SK-N-SH treated with all-trans-retinoic acid at 6 μM for 48 hours (cell line): Measurements from ENCODE around the gene COG6.

Experiments used
- ATAC-seq: fragments of 200-7000 bp; cut with Tn5 transposase; 3 replicates; pipeline ENCODE4 v1.9.1; 2020; ENCODE audit warnings: mild to moderate bottlenecking, moderate library complexity
- ARNTL ChIP-seq: fragments of 450-650 bp; formaldehyde crosslinking; IDR thresholded peaks from 2 replicates; pipeline ENCODE4 v1.5.0; 2020; ENCODE audit warnings: low read depth, mild to moderate bottlenecking, moderate library complexity, borderline replicate concordance
- BACH2 ChIP-seq: fragments of 250-450 bp; sonication (Bioruptor Pico); IDR thresholded peaks from 2 replicates; pipeline ENCODE4 v1.9.0; 2021; ENCODE audit warnings: mild to moderate bottlenecking, borderline replicate concordance
- CSDC2 ChIP-seq: fragments of 250-450 bp; sonication (Bioruptor Pico); IDR thresholded peaks from 2 replicates; pipeline ENCODE4 v1.5.0; 2020; ENCODE audit warnings: mild to moderate bottlenecking, moderate library complexity
- GLIS3 ChIP-seq: fragments of 250-450 bp; sonication (Bioruptor Pico); IDR thresholded peaks from 2 replicates; pipeline ENCODE4 v1.5.0; 2020; ENCODE audit warnings: mild to moderate bottlenecking, moderate library complexity
- ISL1 ChIP-seq: fragments of 250-450 bp; sonication (Bioruptor Pico); IDR thresholded peaks from 2 replicates; pipeline ENCODE4 v2.1.2; 2022; ENCODE audit warnings: mild to moderate bottlenecking, moderate library complexity
- OSR1 ChIP-seq: fragments of 250-450 bp; sonication (Bioruptor Pico); IDR thresholded peaks from 2 replicates; pipeline ENCODE4 v1.8.0; 2022; ENCODE audit warnings: moderate library complexity, mild to moderate bottlenecking, inconsistent platforms
- PPARA ChIP-seq: fragments of 250-450 bp; sonication (Bioruptor Pico); IDR thresholded peaks from 2 replicates; pipeline ENCODE4 v1.5.0; 2020; ENCODE audit warnings: mild to moderate bottlenecking, borderline replicate concordance
- RARB ChIP-seq: fragments of 250-450 bp; sonication (Bioruptor Pico); IDR thresholded peaks from 2 replicates; pipeline ENCODE4 v1.8.0; 2021; ENCODE audit warnings: mild to moderate bottlenecking, moderate library complexity
- SNAI2 ChIP-seq: fragments of 250-450 bp; sonication (Bioruptor Pico); IDR thresholded peaks from 2 replicates; pipeline ENCODE4 v1.5.0; 2020; ENCODE audit warnings: mild to moderate bottlenecking, moderate library complexity
- TCF4 ChIP-seq: fragments of 250-450 bp; sonication (Bioruptor Pico); IDR thresholded peaks from 2 replicates; pipeline ENCODE4 v1.8.0; 2021; ENCODE audit warnings: mild to moderate bottlenecking, moderate library complexity, borderline replicate concordance
- TOX ChIP-seq: fragments of 250-450 bp; sonication (Bioruptor Pico); IDR thresholded peaks from 2 replicates; pipeline ENCODE4 v1.8.0; 2021; ENCODE audit warnings: mild to moderate bottlenecking, moderate library complexity, borderline replicate concordance
- ZFP3 ChIP-seq: fragments of 250-450 bp; sonication (Bioruptor Pico); IDR thresholded peaks from 2 replicates; pipeline ENCODE4 v1.5.0; 2020; ENCODE audit warnings: mild to moderate bottlenecking, moderate library complexity
- ZFP30 ChIP-seq: fragments of 450-650 bp; formaldehyde crosslinking; IDR thresholded peaks from 2 replicates; pipeline ENCODE4 v1.5.0; 2022; ENCODE audit warnings: mild to moderate bottlenecking, moderate library complexity
- ZNF565 ChIP-seq: fragments of 450-650 bp; formaldehyde crosslinking; conservative IDR thresholded peaks from 2 replicates; pipeline ENCODE4 v1.5.0; 2020; ENCODE audit warnings: low read depth, mild to moderate bottlenecking, moderate library complexity
- ZNF70 ChIP-seq: fragments of 450-650 bp; formaldehyde crosslinking; IDR thresholded peaks from 2 replicates; pipeline ENCODE4 v1.5.0; 2020; ENCODE audit warnings: mild to moderate bottlenecking, moderate library complexity
- ZNF8 ChIP-seq: fragments of 450-650 bp; formaldehyde crosslinking; IDR thresholded peaks from 2 replicates; pipeline ENCODE4 v1.5.0; 2020; ENCODE audit warnings: mild to moderate bottlenecking, moderate library complexity
- TF ChIP-seq, protein P1 (sequence below): fragments of 250-450 bp; sonication (Bioruptor Pico); IDR thresholded peaks from 2 replicates; pipeline ENCODE4 v1.8.0; 2021; ENCODE audit warnings: low read depth, mild to moderate bottlenecking, moderate library complexity, borderline replicate concordance
- TF ChIP-seq, protein P2 (sequence below): fragments of 250-450 bp; sonication (Bioruptor Pico); IDR thresholded peaks from 2 replicates; pipeline ENCODE4 v1.5.1; 2020; ENCODE audit warnings: low read depth, mild to moderate bottlenecking, moderate library complexity
- TF ChIP-seq, protein P3 (sequence below): fragments of 250-450 bp; sonication (Bioruptor Pico); IDR thresholded peaks from 2 replicates; pipeline ENCODE4 v1.5.0; 2020; ENCODE audit warnings: mild to moderate bottlenecking, moderate library complexity
- TF ChIP-seq, protein P4 (sequence below): fragments of 250-450 bp; sonication (Bioruptor Pico); IDR thresholded peaks from 2 replicates; pipeline ENCODE4 v1.5.1; 2021; ENCODE audit warnings: mild to moderate bottlenecking, moderate library complexity
- TF ChIP-seq, protein P5 (sequence below): fragments of 250-450 bp; sonication (Bioruptor Pico); IDR thresholded peaks from 2 replicates; pipeline ENCODE4 v1.8.0; 2020; ENCODE audit warnings: mild to moderate bottlenecking, moderate library complexity, borderline replicate concordance

COG6 gene

DNA sequence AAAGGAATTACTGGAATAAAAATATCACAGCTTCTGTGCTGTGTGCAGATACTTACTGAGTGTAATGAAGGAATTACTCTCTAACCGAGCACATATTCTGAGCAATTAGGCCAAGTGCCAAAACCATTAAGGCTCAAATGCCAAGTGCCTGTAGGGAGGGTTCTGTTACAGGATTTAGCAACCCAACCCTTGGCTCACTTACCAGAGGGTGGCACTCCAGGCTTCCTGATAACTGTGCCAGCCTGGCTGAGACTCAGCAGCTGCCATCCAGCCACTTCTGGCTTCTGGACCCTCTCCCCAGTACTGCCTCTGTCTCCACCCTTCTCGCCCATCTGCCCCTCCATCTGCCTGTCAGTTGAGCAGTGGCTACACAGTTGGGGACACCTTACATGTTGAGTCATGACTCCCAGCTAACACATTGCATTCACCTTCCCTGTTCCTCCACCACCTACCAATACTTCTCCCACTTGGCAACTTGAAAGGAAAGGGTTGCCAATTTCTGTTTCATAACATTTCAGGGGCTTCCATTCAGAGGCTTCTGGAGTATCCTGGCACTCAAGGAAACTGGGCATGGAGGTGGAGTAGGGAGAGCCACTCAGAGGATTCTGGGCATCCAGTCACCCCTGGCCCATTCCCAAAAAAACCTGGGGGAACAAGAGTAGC is 110.5 kb downstream of the COG6 start:
- ATAC-seq = peak; percentile 94
- TF ChIP-seq PPARA (CRISPR knock-in tag) = no peak
- no peak for TF ChIP-seq GLIS3 (CRISPR knock-in tag)
- no peak for TF ChIP-seq RARB
- no peak for TF ChIP-seq ZFP30 (CRISPR knock-in tag)
- TF ChIP-seq, protein P1, sequence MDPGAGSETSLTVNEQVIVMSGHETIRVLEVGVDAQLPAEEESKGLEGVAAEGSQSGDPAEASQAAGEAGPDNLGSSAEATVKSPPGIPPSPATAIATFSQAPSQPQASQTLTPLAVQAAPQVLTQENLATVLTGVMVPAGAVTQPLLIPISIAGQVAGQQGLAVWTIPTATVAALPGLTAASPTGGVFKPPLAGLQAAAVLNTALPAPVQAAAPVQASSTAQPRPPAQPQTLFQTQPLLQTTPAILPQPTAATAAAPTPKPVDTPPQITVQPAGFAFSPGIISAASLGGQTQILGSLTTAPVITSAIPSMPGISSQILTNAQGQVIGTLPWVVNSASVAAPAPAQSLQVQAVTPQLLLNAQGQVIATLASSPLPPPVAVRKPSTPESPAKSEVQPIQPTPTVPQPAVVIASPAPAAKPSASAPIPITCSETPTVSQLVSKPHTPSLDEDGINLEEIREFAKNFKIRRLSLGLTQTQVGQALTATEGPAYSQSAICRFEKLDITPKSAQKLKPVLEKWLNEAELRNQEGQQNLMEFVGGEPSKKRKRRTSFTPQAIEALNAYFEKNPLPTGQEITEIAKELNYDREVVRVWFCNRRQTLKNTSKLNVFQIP (CRISPR knock-in tag) = no peak
- TF ChIP-seq ZNF70 (CRISPR knock-in tag) = no peak
- TF ChIP-seq ZNF8 (CRISPR knock-in tag) = no peak
- TF ChIP-seq OSR1 (CRISPR knock-in tag) = no peak
- TF ChIP-seq, protein P2, sequence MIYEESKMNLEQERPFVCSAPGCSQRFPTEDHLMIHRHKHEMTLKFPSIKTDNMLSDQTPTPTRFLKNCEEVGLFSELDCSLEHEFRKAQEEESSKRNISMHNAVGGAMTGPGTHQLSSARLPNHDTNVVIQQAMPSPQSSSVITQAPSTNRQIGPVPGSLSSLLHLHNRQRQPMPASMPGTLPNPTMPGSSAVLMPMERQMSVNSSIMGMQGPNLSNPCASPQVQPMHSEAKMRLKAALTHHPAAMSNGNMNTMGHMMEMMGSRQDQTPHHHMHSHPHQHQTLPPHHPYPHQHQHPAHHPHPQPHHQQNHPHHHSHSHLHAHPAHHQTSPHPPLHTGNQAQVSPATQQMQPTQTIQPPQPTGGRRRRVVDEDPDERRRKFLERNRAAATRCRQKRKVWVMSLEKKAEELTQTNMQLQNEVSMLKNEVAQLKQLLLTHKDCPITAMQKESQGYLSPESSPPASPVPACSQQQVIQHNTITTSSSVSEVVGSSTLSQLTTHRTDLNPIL (CRISPR knock-in tag) = no peak
- TF ChIP-seq ARNTL (CRISPR knock-in tag) = no peak
- TF ChIP-seq TOX = no peak
- TF ChIP-seq SNAI2 (CRISPR knock-in tag) = no peak
- TF ChIP-seq TCF4 = no peak
- TF ChIP-seq, protein P3, sequence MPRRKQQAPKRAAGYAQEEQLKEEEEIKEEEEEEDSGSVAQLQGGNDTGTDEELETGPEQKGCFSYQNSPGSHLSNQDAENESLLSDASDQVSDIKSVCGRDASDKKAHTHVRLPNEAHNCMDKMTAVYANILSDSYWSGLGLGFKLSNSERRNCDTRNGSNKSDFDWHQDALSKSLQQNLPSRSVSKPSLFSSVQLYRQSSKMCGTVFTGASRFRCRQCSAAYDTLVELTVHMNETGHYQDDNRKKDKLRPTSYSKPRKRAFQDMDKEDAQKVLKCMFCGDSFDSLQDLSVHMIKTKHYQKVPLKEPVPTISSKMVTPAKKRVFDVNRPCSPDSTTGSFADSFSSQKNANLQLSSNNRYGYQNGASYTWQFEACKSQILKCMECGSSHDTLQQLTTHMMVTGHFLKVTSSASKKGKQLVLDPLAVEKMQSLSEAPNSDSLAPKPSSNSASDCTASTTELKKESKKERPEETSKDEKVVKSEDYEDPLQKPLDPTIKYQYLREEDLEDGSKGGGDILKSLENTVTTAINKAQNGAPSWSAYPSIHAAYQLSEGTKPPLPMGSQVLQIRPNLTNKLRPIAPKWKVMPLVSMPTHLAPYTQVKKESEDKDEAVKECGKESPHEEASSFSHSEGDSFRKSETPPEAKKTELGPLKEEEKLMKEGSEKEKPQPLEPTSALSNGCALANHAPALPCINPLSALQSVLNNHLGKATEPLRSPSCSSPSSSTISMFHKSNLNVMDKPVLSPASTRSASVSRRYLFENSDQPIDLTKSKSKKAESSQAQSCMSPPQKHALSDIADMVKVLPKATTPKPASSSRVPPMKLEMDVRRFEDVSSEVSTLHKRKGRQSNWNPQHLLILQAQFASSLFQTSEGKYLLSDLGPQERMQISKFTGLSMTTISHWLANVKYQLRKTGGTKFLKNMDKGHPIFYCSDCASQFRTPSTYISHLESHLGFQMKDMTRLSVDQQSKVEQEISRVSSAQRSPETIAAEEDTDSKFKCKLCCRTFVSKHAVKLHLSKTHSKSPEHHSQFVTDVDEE (CRISPR knock-in tag) = no peak
- TF ChIP-seq ZNF565 (CRISPR knock-in tag) = no peak
- TF ChIP-seq, protein P4, sequence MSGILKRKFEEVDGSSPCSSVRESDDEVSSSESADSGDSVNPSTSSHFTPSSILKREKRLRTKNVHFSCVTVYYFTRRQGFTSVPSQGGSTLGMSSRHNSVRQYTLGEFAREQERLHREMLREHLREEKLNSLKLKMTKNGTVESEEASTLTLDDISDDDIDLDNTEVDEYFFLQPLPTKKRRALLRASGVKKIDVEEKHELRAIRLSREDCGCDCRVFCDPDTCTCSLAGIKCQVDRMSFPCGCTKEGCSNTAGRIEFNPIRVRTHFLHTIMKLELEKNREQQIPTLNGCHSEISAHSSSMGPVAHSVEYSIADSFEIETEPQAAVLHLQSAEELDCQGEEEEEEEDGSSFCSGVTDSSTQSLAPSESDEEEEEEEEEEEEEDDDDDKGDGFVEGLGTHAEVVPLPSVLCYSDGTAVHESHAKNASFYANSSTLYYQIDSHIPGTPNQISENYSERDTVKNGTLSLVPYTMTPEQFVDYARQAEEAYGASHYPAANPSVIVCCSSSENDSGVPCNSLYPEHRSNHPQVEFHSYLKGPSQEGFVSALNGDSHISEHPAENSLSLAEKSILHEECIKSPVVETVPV (CRISPR knock-in tag) = no peak
- TF ChIP-seq, protein P5, sequence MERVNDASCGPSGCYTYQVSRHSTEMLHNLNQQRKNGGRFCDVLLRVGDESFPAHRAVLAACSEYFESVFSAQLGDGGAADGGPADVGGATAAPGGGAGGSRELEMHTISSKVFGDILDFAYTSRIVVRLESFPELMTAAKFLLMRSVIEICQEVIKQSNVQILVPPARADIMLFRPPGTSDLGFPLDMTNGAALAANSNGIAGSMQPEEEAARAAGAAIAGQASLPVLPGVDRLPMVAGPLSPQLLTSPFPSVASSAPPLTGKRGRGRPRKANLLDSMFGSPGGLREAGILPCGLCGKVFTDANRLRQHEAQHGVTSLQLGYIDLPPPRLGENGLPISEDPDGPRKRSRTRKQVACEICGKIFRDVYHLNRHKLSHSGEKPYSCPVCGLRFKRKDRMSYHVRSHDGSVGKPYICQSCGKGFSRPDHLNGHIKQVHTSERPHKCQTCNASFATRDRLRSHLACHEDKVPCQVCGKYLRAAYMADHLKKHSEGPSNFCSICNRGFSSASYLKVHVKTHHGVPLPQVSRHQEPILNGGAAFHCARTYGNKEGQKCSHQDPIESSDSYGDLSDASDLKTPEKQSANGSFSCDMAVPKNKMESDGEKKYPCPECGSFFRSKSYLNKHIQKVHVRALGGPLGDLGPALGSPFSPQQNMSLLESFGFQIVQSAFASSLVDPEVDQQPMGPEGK (CRISPR knock-in tag) = no peak
- no peak for TF ChIP-seq CSDC2 (CRISPR knock-in tag)
- TF ChIP-seq ZFP3 (CRISPR knock-in tag) = no peak
- TF ChIP-seq, all 23 proteins: peak for 0

DNA sequence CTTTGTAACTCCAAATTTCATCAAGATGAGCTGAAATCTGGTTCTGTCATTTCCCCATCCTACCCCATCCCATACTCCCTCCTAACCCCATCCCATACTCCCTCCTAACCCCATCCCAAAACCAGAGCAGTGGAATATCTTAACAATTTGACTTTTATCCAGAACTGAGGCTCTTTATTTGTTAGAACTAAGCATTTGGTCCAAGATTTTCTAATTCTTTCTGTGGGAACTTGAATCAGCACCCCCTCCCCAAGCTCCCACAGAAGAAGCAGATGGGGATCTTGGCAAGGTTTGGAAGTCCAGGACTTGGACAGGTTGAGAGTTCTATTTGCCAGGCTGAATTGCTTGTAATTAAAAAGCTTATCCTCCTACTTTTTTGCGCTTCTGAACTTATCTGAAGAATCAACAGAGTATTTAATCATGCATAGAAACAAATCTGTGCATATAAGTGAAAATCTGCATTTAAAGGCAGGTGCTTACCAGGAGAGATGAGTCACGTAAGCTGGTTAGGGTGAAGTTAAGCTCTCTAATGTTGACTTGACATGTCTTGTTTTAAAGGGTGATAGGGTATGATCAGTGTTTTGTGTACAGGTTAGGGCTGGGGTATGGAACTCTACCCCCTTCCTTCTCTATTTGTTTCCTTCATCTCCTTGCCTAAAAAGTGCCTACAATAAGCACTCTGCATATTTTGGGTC is 111.1 kb downstream of the COG6 start:
- ATAC-seq = no peak
- TF ChIP-seq ISL1 (CRISPR knock-in tag) (no peak), ZNF70 (CRISPR knock-in tag) (no peak), SNAI2 (CRISPR knock-in tag) (no peak), CSDC2 (CRISPR knock-in tag) (no peak), TOX (no peak), GLIS3 (CRISPR knock-in tag) (no peak), ZNF8 (CRISPR knock-in tag) (no peak), BACH2 (CRISPR knock-in tag) (no peak), RARB (no peak)
- TF ChIP-seq, protein P2 (CRISPR knock-in tag) = no peak
- TF ChIP-seq, protein P3 (CRISPR knock-in tag) = no peak
- TF ChIP-seq, protein P5 (CRISPR knock-in tag) = no peak
